ENCODE results near the gene FUT4. TPM values are rescaled to one million over a fixed set of nuclear protein-coding genes. Genes with fewer than 3 reads are reported as not detected.

Gene FUT4
- total and polyA plus RNA-seq, 12 donors, result 0.51 to 3.4 (median 1.5) TPM

- 65 to 79% methylated on average over 4 of the region's 4 CpGs for WGBS, 2 donors
- Histone ChIP-seq H3K27ac (no peak overlapping the region), H3K36me3 (no peaks in the 10 kb centered on the region), H3K4me3 (no peak overlapping the region), H3K27me3 (peaks cover 0 to 8% (median 4%) of the 10 kb centered on the region in 7 donors), H3K9me3 (no peaks in the 10 kb centered on the region), H3K4me1 (peaks cover 0 to 5% (median 0%) of the 10 kb centered on the region in 9 donors)
- TF ChIP-seq CTCF (IDR thresholded peaks at IDR 0.05), result no peak
- DNase-seq (no peak), ATAC-seq (no peak)
- intact Hi-C loops (cut with DNase I), result loop anchor here in 4 of 10 donors (2.0 to 5.0 kb wide), 4 partner anchors 44 to 85 kb away; no protein-coding TSS in a partner anchor
Observed at GRCh38 chr11:94518300-94518699, 25.4 kb upstream of the FUT4 start.

- no peaks in the 10 kb centered on the region for H3K9me3 ChIP-seq
- DNase-seq, result no peak
- WGBS, 2 donors, result 13 to 16% methylated on average over 5 of the region's 5 CpGs
- peak; percentile 37 to 80 (median 69) for TF ChIP-seq CTCF (IDR thresholded peaks at IDR 0.05)
- no peaks in the 10 kb centered on the region for H3K36me3 ChIP-seq
- peaks cover 0 to 5% (median 0%) of the 10 kb centered on the region in 9 donors for H3K4me1 ChIP-seq
- intact Hi-C loops (cut with DNase I), result loop anchor here in 9 of 10 donors (2.0 to 10.0 kb wide), 6 partner anchors 38 to 375 kb away; no protein-coding TSS in a partner anchor
- peak in 3 of 8 donors; percentile 23 to 46 (median 44) for ATAC-seq
- H3K27ac ChIP-seq, result no peak overlapping the region
- peaks cover 0 to 8% (median 0%) of the 10 kb centered on the region in 7 donors for H3K27me3 ChIP-seq
- no peak overlapping the region for H3K4me3 ChIP-seq
Observed at GRCh38 chr11:94519478-94520084, 24.1 kb upstream of the FUT4 start.

- Histone ChIP-seq H3K27ac (no peak overlapping the region), H3K27me3 (peaks cover 0 to 5% (median 0%) of the 10 kb centered on the region in 7 donors), H3K36me3 (no peaks in the 10 kb centered on the region), H3K4me3 (no peak overlapping the region), H3K4me1 (peaks cover 0 to 16% (median 0%) of the 10 kb centered on the region in 9 donors), H3K9me3 (no peaks in the 10 kb centered on the region)
- ATAC-seq (peak in 2 of 8 donors; percentile 50 to 56), DNase-seq (no peak)
- WGBS, 2 donors, result 49 to 68% methylated on average over 5 of the region's 5 CpGs
- intact Hi-C loops (cut with DNase I), result loop anchor here in 8 of 10 donors (2.0 to 10.0 kb wide), 5 partner anchors 36 to 373 kb away; no protein-coding TSS in a partner anchor
- peak in 5 of 9 donors; percentile 11 to 48 (median 36) for TF ChIP-seq CTCF (IDR thresholded peaks at IDR 0.05)
Observed at GRCh38 chr11:94521684-94522083, 22.0 kb upstream of the FUT4 start.

GRCh38 chr11:94524341-94524740 is 19.4 kb upstream of the FUT4 start:
- TF ChIP-seq CTCF (IDR thresholded peaks at IDR 0.05), result no peak
- Histone ChIP-seq H3K4me1 (peaks cover 0 to 20% (median 0%) of the 10 kb centered on the region in 9 donors), H3K4me3 (no peak overlapping the region), H3K36me3 (no peaks in the 10 kb centered on the region), H3K27me3 (peaks cover 0 to 11% (median 0%) of the 10 kb centered on the region in 7 donors), H3K9me3 (no peaks in the 10 kb centered on the region), H3K27ac (no peak overlapping the region)
- ATAC-seq, result no peak
- 85 to 89% methylated on average over 1 of the region's 1 CpG for WGBS, 2 donors
- intact Hi-C loops (cut with DNase I), result loop anchor here in 6 of 10 donors (5.0 to 10.0 kb wide), 4 partner anchors 33 to 370 kb away; no protein-coding TSS in a partner anchor
- DNase-seq, result no peak

All from heart right ventricle (tissue), 16 donors.